Femur (tissue), 1 donor: ENCODE data around the gene DAPK1.

Experiments used
- DNase-seq: peaks from one replicate; pipeline ENCODE4 v3.0.0-alpha.2; 2017

Gene DAPK1

GRCh38 chr9:87673446-87674120 lies 175.9 kb downstream of the DAPK1 start:
- DNase-seq, result no peak

GRCh38 chr9:87674565-87675299 lies 177.1 kb downstream of the DAPK1 start:
- no peak for DNase-seq

- no peak for DNase-seq
Measured at GRCh38 chr9:87675906-87676515, 178.3 kb downstream of the DAPK1 start.

- DNase-seq, result no peak
Measured at GRCh38 chr9:87676976-87677775, 179.5 kb downstream of the DAPK1 start.

DNA sequence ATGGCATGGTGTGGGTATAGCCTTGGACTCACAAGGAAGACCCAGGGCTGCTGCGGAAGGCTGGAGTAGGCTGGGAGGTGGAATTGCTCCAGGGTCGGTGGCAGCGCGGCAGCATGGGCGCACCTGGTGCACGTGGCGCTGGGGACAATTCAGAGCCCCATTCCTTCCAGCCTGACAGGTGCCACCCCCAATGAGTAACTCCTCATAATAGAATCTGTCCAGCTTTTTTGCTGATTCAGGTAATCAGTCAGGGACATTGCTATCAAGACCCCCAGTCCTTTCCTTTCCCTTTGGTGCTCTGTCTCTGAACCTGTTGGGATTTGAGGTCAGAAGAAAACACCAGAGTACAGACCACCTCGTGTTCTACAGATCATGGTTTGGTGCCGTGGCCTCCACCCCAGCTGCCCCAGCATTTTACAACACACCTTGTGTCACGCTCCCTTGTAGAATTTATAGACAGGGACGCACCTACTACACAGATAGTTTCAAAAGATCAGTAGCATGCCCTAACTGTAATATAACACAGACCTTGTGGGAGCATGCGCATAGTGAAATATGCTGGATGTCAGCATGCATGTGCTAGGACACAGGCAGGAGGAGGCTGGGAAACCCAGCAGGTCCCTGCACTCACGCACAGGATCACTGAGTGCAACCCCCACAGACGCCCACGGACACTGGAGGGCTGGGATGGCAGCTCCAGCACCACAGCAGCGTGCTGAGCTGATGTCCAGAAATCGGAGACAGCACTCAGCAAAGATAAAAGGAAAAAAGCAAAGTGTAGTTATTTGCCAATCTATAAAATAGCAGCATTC lies 180.3 kb downstream of the DAPK1 start:
- DNase-seq, result no peak

DNA sequence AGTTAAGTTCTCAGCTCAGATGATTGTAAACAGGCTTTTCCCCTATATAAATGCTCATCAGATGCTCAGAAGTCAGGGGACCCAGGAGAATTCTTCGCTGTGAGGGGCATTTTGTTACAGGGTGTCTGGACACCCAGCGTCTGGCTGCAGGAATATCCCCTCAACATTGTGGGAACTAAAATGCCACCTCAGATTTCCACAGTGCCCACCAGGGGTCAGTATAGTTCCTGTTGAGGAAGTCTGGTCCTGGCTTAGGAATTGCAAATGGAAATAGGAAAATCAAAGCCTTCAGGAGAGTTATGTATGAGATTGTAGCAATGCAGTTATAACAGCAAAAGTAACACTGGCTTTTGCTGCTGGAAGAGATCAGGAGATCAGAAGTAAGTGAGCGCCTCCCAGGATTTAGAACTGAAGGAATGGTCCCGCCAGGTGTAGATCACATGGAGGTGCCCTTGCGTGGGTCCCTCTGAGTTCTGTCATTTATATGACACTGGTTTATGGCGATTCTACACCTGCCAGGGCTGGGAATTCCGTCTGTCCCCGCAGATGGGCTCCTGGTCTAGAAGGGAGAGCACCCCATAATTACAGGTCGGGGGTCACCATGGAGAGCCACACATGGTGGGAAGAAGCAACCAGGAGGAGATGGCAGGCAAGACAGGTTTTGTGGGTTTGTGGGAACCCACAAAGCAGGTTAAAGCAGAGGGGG lies 181.1 kb downstream of the DAPK1 start:
- DNase-seq, result peak; percentile 77

DNA sequence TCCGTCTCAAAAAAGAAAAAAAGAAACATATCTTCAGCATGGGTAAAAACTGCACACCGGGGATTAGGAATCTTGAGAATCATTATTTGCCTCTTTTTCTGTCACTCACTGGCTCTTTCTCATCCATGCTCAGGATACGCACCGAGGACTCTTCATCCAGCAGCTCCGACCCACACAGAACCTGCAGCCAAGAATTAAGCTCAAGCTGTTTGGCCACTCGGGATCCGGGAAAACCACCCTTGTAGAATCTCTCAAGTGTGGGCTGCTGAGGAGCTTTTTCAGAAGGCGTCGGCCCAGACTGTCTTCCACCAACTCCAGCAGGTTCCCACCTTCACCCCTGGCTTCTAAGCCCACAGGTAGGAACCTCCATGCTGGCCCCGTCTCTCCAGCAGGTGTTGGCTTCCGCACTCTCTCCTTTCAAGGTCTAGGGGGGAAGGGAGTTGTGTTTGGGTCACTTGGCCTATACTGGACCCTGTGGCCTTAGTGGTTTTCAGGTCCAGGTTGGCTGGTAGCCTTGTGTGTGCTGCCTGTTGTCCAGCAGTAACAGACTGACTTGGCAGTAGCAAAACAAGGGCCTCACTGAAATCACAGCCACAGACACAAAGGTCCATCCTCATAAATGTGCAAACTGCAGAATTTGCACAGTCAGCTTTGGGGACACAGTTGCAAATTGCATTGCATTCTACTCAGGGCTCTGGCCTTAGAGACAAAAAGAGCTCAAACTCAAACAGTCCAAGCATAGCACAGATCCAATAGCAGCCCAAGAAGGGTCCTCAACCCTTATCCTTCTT lies 183.8 kb downstream of the DAPK1 start:
- DNase-seq, result no peak

GRCh38 chr9:87682085-87682484 lies 184.4 kb downstream of the DAPK1 start:
- no peak for DNase-seq

GRCh38 chr9:87682618-87683017 lies 185.0 kb downstream of the DAPK1 start:
- DNase-seq, result no peak

GRCh38 chr9:87683751-87684626 lies 186.3 kb downstream of the DAPK1 start:
- no peak for DNase-seq

- DNase-seq, result no peak
Measured at GRCh38 chr9:87684627-87685219, 187.1 kb downstream of the DAPK1 start.

DNA sequence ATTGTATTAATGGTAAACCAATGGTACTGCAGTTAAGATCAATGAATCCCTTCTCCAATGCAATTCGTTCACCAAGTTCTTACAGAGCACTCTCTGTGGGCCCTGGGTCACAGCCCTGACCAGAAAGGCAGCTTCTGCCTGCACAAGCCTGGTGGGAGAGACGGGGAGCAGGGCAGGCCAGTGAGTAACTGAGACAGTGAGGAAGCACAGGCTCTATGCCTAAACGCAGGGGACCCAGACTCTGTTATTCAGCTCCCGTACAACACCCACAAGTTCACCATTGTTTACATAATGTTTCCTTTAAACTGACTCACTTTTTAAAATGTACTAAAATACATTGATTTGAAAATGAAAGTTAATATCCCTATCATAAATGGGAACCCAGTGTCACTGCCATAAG lies 187.8 kb downstream of the DAPK1 start:
- no peak for DNase-seq

DNA sequence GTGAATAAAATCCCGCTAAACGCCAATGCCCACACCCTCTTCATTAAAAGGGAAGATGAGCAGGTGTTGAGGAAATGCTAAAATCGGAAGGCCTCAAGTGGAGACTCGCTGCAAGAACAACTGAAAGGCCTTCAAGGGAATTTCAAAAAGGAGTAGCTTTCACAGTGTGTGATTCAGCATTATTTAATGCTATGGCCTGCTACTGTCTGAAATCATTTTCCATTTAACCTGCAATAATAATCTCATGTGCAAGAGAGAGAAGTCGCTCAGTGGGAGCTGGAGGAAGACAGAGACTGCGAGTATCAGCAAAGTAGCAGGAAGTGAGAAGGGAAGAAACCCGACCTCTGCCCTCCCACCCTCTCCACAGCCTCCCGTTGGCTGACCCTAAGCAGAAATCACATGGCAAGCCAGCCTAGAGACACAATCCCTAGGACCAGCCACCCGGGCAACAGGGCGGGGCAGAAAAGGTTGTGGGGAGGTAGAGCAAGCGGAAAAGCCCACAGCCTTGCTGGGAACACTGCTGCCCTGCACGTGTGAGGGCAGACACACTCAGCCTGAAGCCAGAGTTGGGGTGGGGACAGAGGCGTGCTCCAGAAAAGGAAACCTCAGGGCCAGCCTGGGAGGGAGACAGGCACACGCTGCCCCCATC lies 188.3 kb downstream of the DAPK1 start:
- DNase-seq, result no peak

DNA sequence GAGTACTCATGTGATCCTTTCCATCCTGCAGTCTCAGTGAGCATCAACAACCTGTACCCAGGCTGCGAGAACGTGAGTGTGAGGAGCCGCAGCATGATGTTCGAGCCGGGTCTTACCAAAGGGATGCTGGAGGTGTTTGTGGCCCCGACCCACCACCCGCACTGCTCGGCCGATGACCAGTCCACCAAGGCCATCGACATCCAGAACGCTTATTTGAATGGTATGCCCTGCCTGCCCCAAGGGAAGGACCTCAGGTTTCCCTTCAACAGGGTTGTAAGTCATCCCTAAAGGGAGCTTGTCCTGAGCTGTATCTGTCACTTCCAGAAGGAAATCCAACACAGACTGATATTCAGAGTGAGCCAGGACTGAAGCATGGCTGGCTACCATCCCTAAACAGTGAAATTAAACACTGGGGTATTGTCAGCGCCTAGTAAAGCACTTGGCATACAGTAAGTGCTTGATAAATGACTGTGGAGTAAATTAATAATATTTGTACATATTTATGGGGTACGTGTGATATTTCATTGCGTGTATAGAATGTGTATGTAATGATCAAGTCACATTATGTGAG lies 188.9 kb downstream of the DAPK1 start:
- DNase-seq, result no peak

GRCh38 chr9:87687207-87687606 lies 189.5 kb downstream of the DAPK1 start:
- DNase-seq, result no peak

GRCh38 chr9:87694236-87694755 lies 196.6 kb downstream of the DAPK1 start:
- no peak for DNase-seq

GRCh38 chr9:87695523-87695922 lies 197.9 kb downstream of the DAPK1 start:
- no peak for DNase-seq

DNA sequence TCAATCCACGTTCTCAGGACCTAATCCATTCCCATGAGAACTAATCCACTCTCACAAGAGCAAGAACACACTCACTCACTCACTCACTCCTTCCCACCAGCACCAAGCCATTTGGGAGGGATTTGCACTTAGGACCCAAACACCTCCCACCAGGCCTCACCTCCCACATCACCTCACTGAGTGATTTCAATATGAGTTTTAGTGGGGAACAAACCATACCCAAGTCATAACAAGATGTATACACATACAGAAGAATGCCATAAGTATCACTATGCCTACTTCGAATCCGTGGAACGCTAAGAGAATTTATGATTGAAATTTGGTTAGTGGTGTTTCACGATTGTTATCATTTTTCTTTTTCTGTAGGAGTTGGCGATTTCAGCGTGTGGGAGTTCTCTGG lies 199.0 kb downstream of the DAPK1 start:
- no peak for DNase-seq
